Measurements from ENCODE around the gene IFITM2. TPM values are rescaled to one million over a fixed set of nuclear protein-coding genes. Genes with fewer than 3 reads are reported as not detected.

IFITM2 gene
- total and polyA plus RNA-seq, 2 experiments from 2014 or later = 71.6 to 267 TPM

DNA sequence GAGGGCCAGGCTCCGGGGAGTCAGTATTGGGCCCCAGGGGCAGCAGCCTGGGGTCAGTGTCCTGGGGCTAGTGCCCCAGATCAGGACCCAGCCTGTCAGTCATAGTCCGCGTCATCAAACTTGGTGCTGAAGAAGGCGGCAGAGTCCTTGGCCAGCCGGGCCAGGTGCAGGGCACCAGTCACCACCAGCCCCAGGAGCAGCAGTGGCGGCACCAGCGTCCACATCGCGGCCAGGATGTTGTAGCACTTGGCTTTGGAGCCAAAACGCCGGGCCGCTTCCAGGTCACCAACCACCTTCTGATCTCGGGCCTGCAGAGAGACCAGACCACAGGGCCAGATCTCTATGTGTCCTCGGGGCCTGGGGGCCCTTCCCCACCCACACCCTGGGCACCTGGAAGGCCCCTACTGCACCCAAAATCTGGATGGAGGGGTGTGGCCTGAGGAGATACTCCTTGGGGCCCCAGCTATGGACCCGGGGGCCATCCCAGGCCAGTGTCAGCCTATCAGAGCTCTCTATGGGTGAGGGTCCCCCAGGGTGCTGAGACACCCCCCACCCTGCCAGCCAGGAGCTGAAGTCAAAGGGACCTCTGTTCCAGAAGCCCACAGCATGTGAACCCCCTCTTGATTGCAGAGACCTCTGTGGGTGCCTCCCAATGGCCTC, 9.1 kb upstream of the IFITM2 start:
- no peak overlapping the region for H3K27ac ChIP-seq
- H3K4me3 ChIP-seq = no peak overlapping the region
- no peaks in the 10 kb centered on the region for H3K4me1 ChIP-seq (ENCODE audit: low read depth)
- TF ChIP-seq, protein P1, sequence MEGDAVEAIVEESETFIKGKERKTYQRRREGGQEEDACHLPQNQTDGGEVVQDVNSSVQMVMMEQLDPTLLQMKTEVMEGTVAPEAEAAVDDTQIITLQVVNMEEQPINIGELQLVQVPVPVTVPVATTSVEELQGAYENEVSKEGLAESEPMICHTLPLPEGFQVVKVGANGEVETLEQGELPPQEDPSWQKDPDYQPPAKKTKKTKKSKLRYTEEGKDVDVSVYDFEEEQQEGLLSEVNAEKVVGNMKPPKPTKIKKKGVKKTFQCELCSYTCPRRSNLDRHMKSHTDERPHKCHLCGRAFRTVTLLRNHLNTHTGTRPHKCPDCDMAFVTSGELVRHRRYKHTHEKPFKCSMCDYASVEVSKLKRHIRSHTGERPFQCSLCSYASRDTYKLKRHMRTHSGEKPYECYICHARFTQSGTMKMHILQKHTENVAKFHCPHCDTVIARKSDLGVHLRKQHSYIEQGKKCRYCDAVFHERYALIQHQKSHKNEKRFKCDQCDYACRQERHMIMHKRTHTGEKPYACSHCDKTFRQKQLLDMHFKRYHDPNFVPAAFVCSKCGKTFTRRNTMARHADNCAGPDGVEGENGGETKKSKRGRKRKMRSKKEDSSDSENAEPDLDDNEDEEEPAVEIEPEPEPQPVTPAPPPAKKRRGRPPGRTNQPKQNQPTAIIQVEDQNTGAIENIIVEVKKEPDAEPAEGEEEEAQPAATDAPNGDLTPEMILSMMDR (IDR thresholded peaks at IDR 0.05; ENCODE audit: low read depth, low read length) = no peak
- no peaks in the 10 kb centered on the region for H3K36me3 ChIP-seq
- no peaks in the 10 kb centered on the region for H3K9me3 ChIP-seq (ENCODE audit: low read depth)
- H3K27me3 ChIP-seq = no peaks in the 10 kb centered on the region
- no peak for DNase-seq (ENCODE audit: low read depth in 1 of 2, low spot score in 1 of 2)

DNA sequence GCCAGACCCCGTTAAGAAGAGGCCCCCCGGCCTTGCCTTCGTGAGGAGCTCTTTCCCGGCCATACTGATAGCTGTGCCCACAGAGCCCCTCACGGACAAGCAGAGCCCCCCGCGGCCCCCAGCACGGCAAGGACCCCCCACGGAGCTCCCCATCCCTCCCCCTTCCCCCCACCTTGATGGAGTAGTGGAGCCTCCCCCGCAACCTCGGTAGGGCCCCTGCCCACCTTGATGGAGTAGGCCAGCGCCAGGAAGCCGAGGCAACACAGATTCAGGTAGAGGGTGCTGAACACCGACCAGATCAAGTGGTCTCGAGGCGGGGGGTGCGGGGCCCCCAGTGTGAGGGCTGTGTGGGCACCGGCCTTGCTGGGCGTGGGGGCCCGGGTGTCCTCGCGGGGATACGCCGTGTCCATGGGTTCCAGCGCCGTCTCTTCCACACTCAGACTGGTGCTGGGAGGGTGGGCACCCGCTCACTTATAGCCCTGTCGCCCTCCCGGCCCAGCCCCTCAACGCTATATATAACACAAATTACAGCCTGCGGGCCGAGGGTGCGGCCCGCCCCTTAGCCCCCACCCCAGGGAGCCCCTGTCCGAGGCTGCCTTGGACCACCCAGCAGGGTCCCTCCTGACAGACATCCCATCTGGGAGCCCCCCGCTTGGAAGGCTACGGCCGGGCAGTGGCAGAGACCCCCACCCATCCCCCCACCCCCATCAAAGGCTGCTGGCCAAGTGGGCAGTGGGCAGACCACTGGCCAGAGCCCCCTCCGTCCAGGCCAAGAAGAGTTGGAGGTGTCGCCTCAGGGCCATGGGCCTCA, 8.3 kb upstream of the IFITM2 start, which contains the start of gene IFITM5:
Gene IFITM5 (minus strand): TSS at position 446 of the 811 bp plus-strand sequence. CDS start 36 bp downstream, at position 410.
- no peak for DNase-seq (ENCODE audit: low read depth in 1 of 2, low spot score in 1 of 2)
- no peaks in the 10 kb centered on the region for H3K4me1 ChIP-seq (ENCODE audit: low read depth)
- H3K9me3 ChIP-seq (ENCODE audit: low read depth) = no peaks in the 10 kb centered on the region
- no peaks in the 10 kb centered on the region for H3K36me3 ChIP-seq
- no peaks in the 10 kb centered on the region for H3K27me3 ChIP-seq
- no peak within 1 kb of the TSS for H3K27ac ChIP-seq
- no peak within 1 kb of the TSS for H3K4me3 ChIP-seq
- TF ChIP-seq, protein P1 (IDR thresholded peaks at IDR 0.05; ENCODE audit: low read depth, low read length) = no peak

DNA sequence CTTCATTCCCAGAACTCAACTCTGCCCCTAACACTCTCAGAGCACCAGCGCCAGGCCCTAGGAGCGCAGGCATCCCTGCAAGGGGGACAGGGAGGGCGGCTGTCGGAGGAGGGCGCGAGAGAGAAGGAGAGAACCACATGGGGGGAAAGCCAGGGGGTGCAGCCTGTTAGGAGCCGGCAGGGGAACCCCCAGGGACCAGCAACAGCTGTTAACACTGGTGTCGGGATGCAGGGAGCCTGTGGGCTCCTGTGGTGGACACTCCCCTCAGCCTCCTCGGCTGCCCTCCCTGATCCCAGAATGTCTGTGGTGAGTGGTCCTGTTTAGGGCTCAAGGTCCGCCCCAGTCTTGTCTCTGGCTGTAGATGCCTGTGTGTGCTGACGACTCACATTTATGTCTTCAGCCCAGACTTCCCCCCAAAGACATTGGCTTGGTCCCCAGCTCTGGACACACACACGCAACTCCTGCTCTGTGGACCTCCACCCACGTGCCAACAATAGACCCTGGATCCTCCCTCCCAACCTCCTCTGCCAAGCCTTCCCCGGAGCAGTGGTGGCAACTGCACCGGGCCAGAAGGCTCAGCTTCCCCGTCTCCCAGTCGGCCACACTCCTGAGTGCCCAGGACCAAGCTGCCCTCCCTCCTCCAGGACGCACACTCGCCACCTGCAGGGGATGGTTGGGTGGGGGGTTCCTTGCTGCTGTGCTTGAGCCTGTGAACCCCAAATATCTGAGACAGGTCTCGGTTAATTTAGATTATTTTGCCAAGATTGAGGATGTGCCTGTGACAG, 7.5 kb upstream of the IFITM2 start:
- peak; percentile 38 to 47 for DNase-seq (ENCODE audit: low read depth in 1 of 2, low spot score in 1 of 2)
- Histone ChIP-seq H3K4me1 (ENCODE audit: low read depth) (no peaks in the 10 kb centered on the region), H3K9me3 (ENCODE audit: low read depth) (no peaks in the 10 kb centered on the region), H3K36me3 (no peaks in the 10 kb centered on the region), H3K27me3 (no peaks in the 10 kb centered on the region), H3K4me3 (no peak overlapping the region), H3K27ac (no peak overlapping the region)
- TF ChIP-seq, protein P1 (IDR thresholded peaks at IDR 0.05; ENCODE audit: low read depth, low read length) = peak; percentile 37

DNA sequence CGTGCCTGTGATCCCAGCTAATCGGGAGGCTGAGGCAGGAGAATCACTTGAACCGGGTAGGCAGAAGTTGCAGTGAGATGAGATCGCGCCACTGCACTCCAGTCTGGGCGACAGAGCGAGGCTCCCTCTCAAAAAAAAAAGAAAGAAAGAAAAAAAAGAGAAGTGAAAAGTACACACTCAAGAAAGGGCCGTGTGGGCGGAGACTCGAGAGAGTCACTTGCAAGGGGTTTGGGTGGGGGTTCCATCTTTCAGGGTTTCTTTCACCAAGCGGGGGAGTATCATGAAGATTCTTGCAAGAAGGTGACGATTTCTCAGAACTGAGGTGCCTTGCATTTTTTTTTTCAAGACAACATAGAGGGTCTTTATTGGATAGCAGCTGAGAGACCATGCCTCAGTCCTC, 4.3 kb upstream of the IFITM2 start:
- DNase-seq (ENCODE audit: low read depth in 1 of 2, low spot score in 1 of 2) = no peak

DNA sequence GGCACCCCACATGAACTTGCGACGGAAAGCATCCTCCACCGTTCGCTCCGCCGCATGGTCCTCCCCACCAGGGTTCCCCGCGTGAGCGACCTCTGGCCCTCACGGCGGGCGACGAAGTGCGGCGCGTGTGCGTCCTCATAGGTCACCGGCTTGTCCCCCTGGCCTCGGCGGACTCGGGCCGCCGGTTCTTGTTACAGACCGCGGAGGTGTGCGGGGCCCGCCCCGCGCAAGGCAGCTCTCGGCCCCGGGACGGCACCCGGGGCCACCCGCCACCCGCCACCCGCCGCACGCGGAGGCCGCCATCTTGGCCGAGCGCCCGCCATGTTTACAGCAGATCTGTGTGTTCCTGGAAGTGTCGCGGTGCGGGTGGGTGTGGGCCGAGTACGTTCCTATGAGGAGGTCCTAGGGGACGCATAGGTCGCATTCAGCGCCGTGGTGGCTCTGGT, 3.5 kb upstream of the IFITM2 start:
- H3K36me3 ChIP-seq = no peaks in the 10 kb centered on the region
- no peak for DNase-seq (ENCODE audit: low read depth in 1 of 2, low spot score in 1 of 2)
- H3K9me3 ChIP-seq (ENCODE audit: low read depth) = no peaks in the 10 kb centered on the region
- no peak overlapping the region for H3K27ac ChIP-seq
- TF ChIP-seq, protein P1 (IDR thresholded peaks at IDR 0.05; ENCODE audit: low read depth, low read length) = no peak
- no peak overlapping the region for H3K4me3 ChIP-seq
- H3K4me1 ChIP-seq (ENCODE audit: low read depth) = peaks cover 16% of the 10 kb centered on the region
- no peaks in the 10 kb centered on the region for H3K27me3 ChIP-seq

More for the DNA sequence above, 4.3 kb upstream of the IFITM2 start:
- TF ChIP-seq, protein P1 (IDR thresholded peaks at IDR 0.05; ENCODE audit: low read depth, low read length) = no peak
- Histone ChIP-seq H3K9me3 (ENCODE audit: low read depth) (no peaks in the 10 kb centered on the region), H3K4me1 (ENCODE audit: low read depth) (peaks cover 15% of the 10 kb centered on the region), H3K4me3 (no peak overlapping the region), H3K27me3 (no peaks in the 10 kb centered on the region), H3K27ac (no peak overlapping the region), H3K36me3 (no peaks in the 10 kb centered on the region)
